ENCODE measurements around the gene SCYL2.

The SCYL2 gene

DNA sequence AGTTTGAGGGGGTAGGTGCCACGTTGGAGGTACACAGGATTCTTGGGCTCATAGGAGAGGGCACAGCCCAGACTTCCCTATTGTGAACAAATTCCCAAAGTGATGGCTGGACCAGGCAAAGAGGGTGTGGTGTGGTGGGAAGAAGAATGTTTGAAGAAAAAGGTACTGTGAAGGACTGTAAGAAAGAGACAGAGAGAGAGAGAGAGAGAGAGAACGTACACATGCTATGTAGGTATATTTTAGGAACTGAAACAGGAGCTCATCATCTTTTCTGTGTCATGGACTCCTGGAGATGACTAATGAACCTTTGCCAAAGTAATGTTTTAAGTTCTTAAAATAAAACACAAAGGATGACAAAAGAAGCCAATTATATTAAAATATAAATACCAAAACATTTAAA lies 114.4 kb downstream of the SCYL2 start:
- no peak for DNase-seq

DNA sequence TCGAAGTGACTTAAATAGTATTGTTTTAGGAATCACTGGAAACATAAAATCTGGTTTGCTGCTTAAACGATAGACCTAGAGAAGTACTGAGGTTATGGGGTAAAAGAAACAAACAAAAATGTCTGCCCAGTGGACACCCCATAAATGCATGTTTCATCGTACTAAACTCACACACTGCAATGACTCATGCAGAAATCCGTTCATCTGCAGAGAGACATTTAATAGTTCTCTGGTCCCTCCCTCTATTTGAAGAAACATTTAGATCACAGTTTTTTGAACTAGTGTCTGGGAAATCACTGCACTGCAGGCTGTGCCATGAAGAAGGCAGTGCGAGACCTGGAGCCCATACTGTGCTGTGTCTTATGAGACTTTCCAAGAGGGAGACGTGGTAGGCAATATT lies 115.4 kb downstream of the SCYL2 start:
- DNase-seq = no peak

DNA sequence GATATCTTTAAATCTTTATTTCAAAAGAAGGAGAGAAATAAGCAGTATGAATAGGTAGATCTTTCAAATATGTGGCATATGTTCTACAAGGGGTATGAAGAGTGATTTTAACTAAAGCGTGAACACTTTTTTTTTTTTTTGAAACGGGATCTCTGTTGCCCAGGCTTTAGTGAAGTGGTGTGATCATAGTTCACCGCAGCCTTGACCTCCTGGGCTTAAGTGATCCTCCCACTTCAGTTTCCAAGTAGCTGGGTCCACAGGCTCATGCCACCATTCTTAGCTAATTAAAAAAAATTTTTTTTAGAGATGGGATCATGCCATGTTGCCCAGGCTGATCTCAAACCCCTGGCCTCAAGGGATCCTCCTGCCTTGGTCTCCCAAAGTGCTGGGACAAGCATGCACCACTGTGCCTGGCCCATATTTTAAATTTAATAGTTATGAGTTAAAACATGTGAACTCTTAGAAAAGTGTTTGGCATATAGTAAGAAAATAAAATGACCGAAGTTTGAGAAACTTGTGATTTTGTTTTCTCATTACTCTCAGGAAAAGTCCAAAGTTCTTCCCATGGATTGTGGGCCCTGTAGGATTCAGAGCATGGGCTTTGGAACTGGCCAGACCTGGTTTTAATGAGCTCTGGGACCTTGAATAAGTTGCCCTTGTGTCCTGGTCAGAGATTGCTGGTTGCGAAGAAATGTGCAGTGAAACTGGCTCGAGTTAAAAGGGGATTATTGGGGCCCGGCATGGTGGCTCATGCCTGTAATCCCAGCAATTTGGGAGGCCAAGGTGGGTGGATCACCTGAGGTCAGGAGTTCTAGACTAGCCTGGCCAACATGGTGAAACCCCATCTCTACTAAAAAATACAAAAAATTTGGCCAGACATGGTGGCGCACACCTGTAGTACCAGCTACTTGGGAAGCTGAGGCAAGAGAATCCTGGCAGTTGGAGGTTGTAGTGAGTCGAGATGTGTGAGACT lies 116.9 kb downstream of the SCYL2 start:
- no peak for DNase-seq

DNA sequence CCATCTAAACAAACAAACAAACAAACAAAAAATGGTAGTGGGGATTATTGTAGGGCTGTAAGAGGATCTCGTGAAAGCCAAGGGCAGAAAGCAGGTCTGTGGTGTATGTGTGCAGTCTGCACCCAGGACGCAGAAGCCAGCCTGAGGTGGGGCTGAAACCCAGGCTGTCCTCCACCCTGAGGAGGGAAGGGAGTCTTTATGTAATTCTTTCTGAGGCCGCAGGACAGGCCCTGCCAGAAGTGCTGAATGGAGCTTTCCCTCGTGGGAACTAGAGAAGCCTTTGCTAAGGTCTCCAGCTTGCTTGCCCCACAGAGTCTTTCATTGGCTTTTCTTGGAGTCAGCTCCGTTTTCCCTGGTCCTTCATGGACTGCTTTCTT lies 117.6 kb downstream of the SCYL2 start:
- DNase-seq = no peak

DNA sequence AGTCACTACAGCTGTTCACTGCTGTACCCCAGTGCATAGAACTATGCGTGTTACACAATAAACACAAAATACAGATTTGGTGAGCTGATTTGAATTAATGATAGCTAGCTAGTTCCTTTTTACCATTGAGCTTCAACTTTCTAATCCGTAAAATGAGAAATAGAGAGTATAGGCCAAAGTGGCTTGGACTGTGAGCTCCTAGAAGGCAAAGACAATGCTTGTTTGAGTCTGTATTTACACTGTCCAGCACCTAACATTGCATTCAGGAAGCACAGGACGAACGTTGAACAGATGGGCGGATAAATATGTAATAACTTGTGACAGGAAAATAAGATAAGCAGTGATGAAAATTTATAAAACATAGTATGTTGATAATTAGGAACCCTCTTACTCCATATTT lies 121.4 kb downstream of the SCYL2 start:
- no peak for DNase-seq
